Measurements from ENCODE around the gene FKBP8. TPM values are rescaled to one million over a fixed set of nuclear protein-coding genes. Genes with fewer than 3 reads are reported as not detected.

The FKBP8 gene
- total and polyA plus RNA-seq, 4 donors: 59.1 to 225 (median 101) TPM

GRCh38 chr19:18495204-18495911, 48.0 kb downstream of the FKBP8 start:
- TF ChIP-seq ZBTB33 (IDR thresholded peaks at IDR 0.05) (no peak), HNF4A (conservative IDR thresholded peaks at IDR 0.05) (no peak), HNF4G (IDR thresholded peaks at IDR 0.05) (no peak), ATF3 (IDR thresholded peaks at IDR 0.05) (no peak), CTCF (IDR thresholded peaks at IDR 0.05; ENCODE audit: low read depth, low read length, missing input control) (no peak), TAF1 (conservative IDR thresholded peaks at IDR 0.05) (no peak), GABPA (IDR thresholded peaks at IDR 0.05 in 1 of 2, conservative IDR thresholded peaks at IDR 0.05 in 1 of 2) (no peak), RXRA (IDR thresholded peaks at IDR 0.05) (no peak)
- no peaks in the 10 kb centered on the region for H3K27me3 ChIP-seq (ENCODE audit: control insufficient read depth in 4 of 4, insufficient read depth in 4 of 4, low read length in 3 of 4)
- no peak for DNase-seq (ENCODE audit: low spot score)
- no peak overlapping the region for H3K9ac ChIP-seq (ENCODE audit: low read depth in 1 of 2, low read length in 2 of 2)
- H3K4me3 ChIP-seq (ENCODE audit: low read depth in 1 of 3, low read length in 3 of 3): no peak overlapping the region
- no peaks in the 10 kb centered on the region for H3K9me3 ChIP-seq (ENCODE audit: control insufficient read depth in 4 of 4, low read length in 3 of 4)
- H3K36me3 ChIP-seq (ENCODE audit: control insufficient read depth in 4 of 4, insufficient read depth in 3 of 4, low read depth in 1 of 4, low read length in 3 of 4): no peaks in the 10 kb centered on the region
- 94% methylated on average over 14 of the region's 14 CpGs for WGBS
- H3K4me1 ChIP-seq (ENCODE audit: control insufficient read depth in 4 of 4, insufficient read depth in 4 of 4, low read length in 3 of 4): peaks cover 22 to 50% (median 40%) of the 10 kb centered on the region in 4 donors
- H3K27ac ChIP-seq (ENCODE audit: low read depth in 1 of 2, low read length in 2 of 2): peak overlapping the region; percentile 25 to 31

GRCh38 chr19:18494267-18494607, 49.1 kb downstream of the FKBP8 start:
- WGBS: 75% methylated on average over 7 of the region's 7 CpGs
- Histone ChIP-seq H3K9ac (ENCODE audit: low read depth in 1 of 2, low read length in 2 of 2) (no peak overlapping the region), H3K4me1 (ENCODE audit: control insufficient read depth in 4 of 4, insufficient read depth in 4 of 4, low read length in 3 of 4) (peaks cover 17 to 48% (median 39%) of the 10 kb centered on the region in 4 donors), H3K4me3 (ENCODE audit: low read depth in 1 of 3, low read length in 3 of 3) (no peak overlapping the region), H3K27ac (ENCODE audit: low read depth in 1 of 2, low read length in 2 of 2) (peak overlapping the region in 1 of 2 donors; percentile 49), H3K9me3 (ENCODE audit: control insufficient read depth in 4 of 4, low read length in 3 of 4) (no peaks in the 10 kb centered on the region), H3K36me3 (ENCODE audit: control insufficient read depth in 4 of 4, insufficient read depth in 3 of 4, low read depth in 1 of 4, low read length in 3 of 4) (no peaks in the 10 kb centered on the region), H3K27me3 (ENCODE audit: control insufficient read depth in 4 of 4, insufficient read depth in 4 of 4, low read length in 3 of 4) (no peaks in the 10 kb centered on the region)
- TF ChIP-seq CTCF (IDR thresholded peaks at IDR 0.05; ENCODE audit: low read depth, low read length, missing input control): no peak
- no peak for TF ChIP-seq ATF3 (IDR thresholded peaks at IDR 0.05)
- no peak for TF ChIP-seq MAX (IDR thresholded peaks at IDR 0.05)
- TF ChIP-seq RAD21 (IDR thresholded peaks at IDR 0.05): no peak
- TF ChIP-seq NR2F2 (IDR thresholded peaks at IDR 0.05): no peak
- TF ChIP-seq RXRA (IDR thresholded peaks at IDR 0.05): no peak
- no peak for TF ChIP-seq HNF4A (conservative IDR thresholded peaks at IDR 0.05)
- no peak for TF ChIP-seq SP1 (IDR thresholded peaks at IDR 0.05)
- no peak for TF ChIP-seq REST (IDR thresholded peaks at IDR 0.05)
- TF ChIP-seq EGR1 (IDR thresholded peaks at IDR 0.05; ENCODE audit: low read depth in 2 of 2): no peak
- no peak for TF ChIP-seq JUND (IDR thresholded peaks at IDR 0.05)
- TF ChIP-seq ZBTB33 (IDR thresholded peaks at IDR 0.05): no peak
- TF ChIP-seq FOXA1 (IDR thresholded peaks at IDR 0.05): no peak
- TF ChIP-seq GABPA (IDR thresholded peaks at IDR 0.05 in 1 of 2, conservative IDR thresholded peaks at IDR 0.05 in 1 of 2): no peak
- no peak for TF ChIP-seq HNF4G (IDR thresholded peaks at IDR 0.05)
- TF ChIP-seq YY1 (IDR thresholded peaks at IDR 0.05): no peak
- TF ChIP-seq FOXA2 (IDR thresholded peaks at IDR 0.05): no peak
- no peak for DNase-seq (ENCODE audit: low spot score)
